Fibroblast of lung (primary cell): ENCODE results near the gene VTI1A.

Experiments
- EZH2 ChIP-seq: IDR thresholded peaks from 2 replicates; pipeline ENCODE4 v1.5.1; 2012; ENCODE audit warnings: low read length, control low read depth, mild to moderate bottlenecking; ENCODE audit errors: missing control alignments
- TF ChIP-seq, protein P1 (sequence below), 2 donors: IDR thresholded peaks in 1 of 2; conservative IDR thresholded peaks in 1 of 2; 1 replicate in 1 of 2; 2 replicates in 1 of 2; pipeline ENCODE4 v1.5.1; 2011 to 2012; ENCODE audit warnings: low read length in 2 of 2, control low read depth in 1 of 2, inconsistent platforms in 1 of 2, low read depth in 1 of 2, mild to moderate bottlenecking in 1 of 2

DNA sequence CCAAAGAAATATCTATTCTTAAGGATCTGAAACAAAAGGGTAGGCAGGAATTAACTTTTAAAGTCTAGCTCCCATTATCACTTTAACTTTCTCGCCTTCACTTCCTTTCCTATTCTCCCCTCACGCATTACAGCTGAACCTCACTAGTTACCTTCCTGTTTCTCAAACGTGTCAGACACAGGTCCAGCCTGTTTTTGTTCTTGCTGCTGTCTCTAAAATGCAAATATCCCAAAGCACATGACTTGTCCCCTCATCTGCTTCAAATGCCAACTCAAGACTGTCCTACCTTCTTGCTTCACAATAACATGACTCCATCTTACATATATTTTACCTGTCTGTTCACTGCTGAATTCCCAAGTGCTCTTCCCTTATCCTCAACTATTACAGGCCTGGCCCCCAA lies 17.9 kb upstream of the VTI1A start:
- TF ChIP-seq EZH2, result no peak
- TF ChIP-seq, protein P1, sequence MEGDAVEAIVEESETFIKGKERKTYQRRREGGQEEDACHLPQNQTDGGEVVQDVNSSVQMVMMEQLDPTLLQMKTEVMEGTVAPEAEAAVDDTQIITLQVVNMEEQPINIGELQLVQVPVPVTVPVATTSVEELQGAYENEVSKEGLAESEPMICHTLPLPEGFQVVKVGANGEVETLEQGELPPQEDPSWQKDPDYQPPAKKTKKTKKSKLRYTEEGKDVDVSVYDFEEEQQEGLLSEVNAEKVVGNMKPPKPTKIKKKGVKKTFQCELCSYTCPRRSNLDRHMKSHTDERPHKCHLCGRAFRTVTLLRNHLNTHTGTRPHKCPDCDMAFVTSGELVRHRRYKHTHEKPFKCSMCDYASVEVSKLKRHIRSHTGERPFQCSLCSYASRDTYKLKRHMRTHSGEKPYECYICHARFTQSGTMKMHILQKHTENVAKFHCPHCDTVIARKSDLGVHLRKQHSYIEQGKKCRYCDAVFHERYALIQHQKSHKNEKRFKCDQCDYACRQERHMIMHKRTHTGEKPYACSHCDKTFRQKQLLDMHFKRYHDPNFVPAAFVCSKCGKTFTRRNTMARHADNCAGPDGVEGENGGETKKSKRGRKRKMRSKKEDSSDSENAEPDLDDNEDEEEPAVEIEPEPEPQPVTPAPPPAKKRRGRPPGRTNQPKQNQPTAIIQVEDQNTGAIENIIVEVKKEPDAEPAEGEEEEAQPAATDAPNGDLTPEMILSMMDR (conservative IDR thresholded peaks at IDR 0.05 in 1 of 2, IDR thresholded peaks at IDR 0.05 in 1 of 2; ENCODE audit: low read depth in 1 of 2, low read length in 2 of 2), result no peak
